DOHH2 (cell line): ENCODE measurements around the gene SMIM38.

ENCODE experiments used
- EZH2phosphoT487 ChIP-seq: fragments of 200-600 bp; sonication (generic); IDR thresholded peaks from 2 replicates; pipeline ENCODE4 v1.6.1; 2017; ENCODE audit warnings: borderline replicate concordance, mild to moderate bottlenecking, antibody characterized with exemption, low read length, moderate library complexity, mixed read lengths
- TF ChIP-seq, protein P1 (sequence below): fragments of 200-600 bp; sonication (generic); IDR thresholded peaks from one replicate; pipeline ENCODE4 v1.5.1; 2014; ENCODE audit warnings: antibody characterized with exemption, mild to moderate bottlenecking, low read depth, low read length; ENCODE audit not compliant: poor library complexity, severe bottlenecking

DNA sequence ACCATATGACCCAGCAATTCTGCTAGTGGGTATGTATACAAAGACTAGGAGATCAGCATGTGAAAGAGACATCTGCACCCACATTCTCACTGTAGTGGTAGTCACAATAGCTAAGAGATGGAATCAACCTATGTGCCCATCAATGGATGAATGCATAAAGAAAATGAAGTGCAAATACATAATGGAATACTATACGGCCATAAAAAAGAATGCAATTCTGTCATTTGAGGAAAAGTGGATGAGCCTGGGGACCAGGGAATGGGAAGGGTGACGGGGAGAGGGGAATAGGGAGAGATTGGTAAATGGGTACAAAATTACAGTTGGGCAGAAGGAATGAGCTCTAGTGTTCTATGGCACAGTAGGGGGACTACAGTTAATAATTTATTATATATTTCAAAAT lies 26.7 kb upstream of the SMIM38 start:
- TF ChIP-seq, protein P1, sequence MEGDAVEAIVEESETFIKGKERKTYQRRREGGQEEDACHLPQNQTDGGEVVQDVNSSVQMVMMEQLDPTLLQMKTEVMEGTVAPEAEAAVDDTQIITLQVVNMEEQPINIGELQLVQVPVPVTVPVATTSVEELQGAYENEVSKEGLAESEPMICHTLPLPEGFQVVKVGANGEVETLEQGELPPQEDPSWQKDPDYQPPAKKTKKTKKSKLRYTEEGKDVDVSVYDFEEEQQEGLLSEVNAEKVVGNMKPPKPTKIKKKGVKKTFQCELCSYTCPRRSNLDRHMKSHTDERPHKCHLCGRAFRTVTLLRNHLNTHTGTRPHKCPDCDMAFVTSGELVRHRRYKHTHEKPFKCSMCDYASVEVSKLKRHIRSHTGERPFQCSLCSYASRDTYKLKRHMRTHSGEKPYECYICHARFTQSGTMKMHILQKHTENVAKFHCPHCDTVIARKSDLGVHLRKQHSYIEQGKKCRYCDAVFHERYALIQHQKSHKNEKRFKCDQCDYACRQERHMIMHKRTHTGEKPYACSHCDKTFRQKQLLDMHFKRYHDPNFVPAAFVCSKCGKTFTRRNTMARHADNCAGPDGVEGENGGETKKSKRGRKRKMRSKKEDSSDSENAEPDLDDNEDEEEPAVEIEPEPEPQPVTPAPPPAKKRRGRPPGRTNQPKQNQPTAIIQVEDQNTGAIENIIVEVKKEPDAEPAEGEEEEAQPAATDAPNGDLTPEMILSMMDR = no peak
- no peak for TF ChIP-seq EZH2phosphoT487
